WTC11 (cell line): Measurements from ENCODE around the gene CFAP77. TPM values are rescaled to one million over a fixed set of nuclear protein-coding genes. Genes with fewer than 3 reads are reported as not detected.

Experiments
- ATAC-seq: fragments of 200-7000 bp; cut with Tn5 transposase; 2 replicates; pipeline ENCODE4 v1.10.0; 2021; ENCODE audit warnings: mild to moderate bottlenecking, moderate library complexity
- CTCF ChIA-PET: fragments of 300-600 bp; sonication (Branson Sonifier 250); formaldehyde crosslinking; loops from one replicate; lab custom pipeline; 2021; ENCODE audit warnings: antibody characterized with exemption; lab: Charles Lee
- POLR2A ChIA-PET: fragments of 350-600 bp; sonication (Branson Sonifier 250); formaldehyde crosslinking; loops from one replicate; lab custom pipeline; 2021; ENCODE audit warnings: antibody characterized with exemption; lab: Charles Lee
- DNase-seq: peaks from one replicate; pipeline ENCODE4 v3.0.0; 2021; ENCODE audit warnings: low spot score
- H3K27ac Mint-ChIP-seq: 2 replicates; pipeline ENCODE4 v1.8.0; 2021; ENCODE audit warnings: mixed read lengths
- H3K27me3 Mint-ChIP-seq: 2 replicates; pipeline ENCODE4 v1.8.0; 2021; ENCODE audit warnings: low read depth, mild to moderate bottlenecking, moderate library complexity, mixed read lengths
- H3K36me3 Mint-ChIP-seq: 2 replicates; pipeline ENCODE4 v1.8.0; 2021; ENCODE audit warnings: mixed read lengths
- H3K4me1 Mint-ChIP-seq: 2 replicates; pipeline ENCODE4 v1.8.0; 2022; ENCODE audit warnings: mixed read lengths
- H3K4me3 Mint-ChIP-seq: 2 replicates; pipeline ENCODE4 v1.8.0; 2021; ENCODE audit warnings: mild to moderate bottlenecking, moderate library complexity, mixed read lengths
- H3K9me3 Mint-ChIP-seq: 2 replicates; pipeline ENCODE4 v1.8.0; 2021; ENCODE audit warnings: mixed read lengths
- CBFB ChIP-seq: sonication (generic); formaldehyde crosslinking; IDR thresholded peaks from 2 replicates; pipeline ENCODE4 v1.8.1; 2022; ENCODE audit warnings: mild to moderate bottlenecking, low read depth, missing genetic modification reagents
- CREB1 ChIP-seq: sonication (generic); formaldehyde crosslinking; IDR thresholded peaks from 2 replicates; pipeline ENCODE4 v1.8.0; 2023; ENCODE audit warnings: mild to moderate bottlenecking, missing genetic modification reagents
- ETV6 ChIP-seq: sonication (generic); formaldehyde crosslinking; IDR thresholded peaks from 2 replicates; pipeline ENCODE4 v1.8.1; 2022; ENCODE audit warnings: mild to moderate bottlenecking, missing genetic modification reagents
- FOXP1 ChIP-seq: sonication (generic); formaldehyde crosslinking; IDR thresholded peaks from 2 replicates; pipeline ENCODE4 v1.8.0; 2022; ENCODE audit warnings: missing genetic modification reagents, mild to moderate bottlenecking, moderate library complexity, borderline replicate concordance
- GRHL2 ChIP-seq: fragments of 250-450 bp; sonication (Bioruptor Pico); IDR thresholded peaks from 2 replicates; pipeline ENCODE4 v1.8.0; 2022; ENCODE audit warnings: mild to moderate bottlenecking, moderate library complexity; ENCODE audit not compliant: insufficient replicate concordance, severe bottlenecking
- GTF2I ChIP-seq: fragments of 250-450 bp; sonication (Bioruptor Pico); conservative IDR thresholded peaks from 2 replicates; pipeline ENCODE4 v1.4.0; 2021; ENCODE audit warnings: mild to moderate bottlenecking
- HMGA2 ChIP-seq: fragments of 250-450 bp; sonication (Bioruptor Pico); IDR thresholded peaks from 2 replicates; pipeline ENCODE4 v1.4.0; 2021; ENCODE audit warnings: mild to moderate bottlenecking, moderate library complexity
- NFYB ChIP-seq: sonication (generic); formaldehyde crosslinking; conservative IDR thresholded peaks from 2 replicates; pipeline ENCODE4 v1.8.0; 2022; ENCODE audit warnings: low read depth, missing genetic modification reagents
- PRRX2 ChIP-seq: fragments of 250-450 bp; sonication (Bioruptor Pico); IDR thresholded peaks from 2 replicates; pipeline ENCODE4 v1.8.0; 2021; ENCODE audit warnings: mild to moderate bottlenecking
- RELA ChIP-seq: sonication (generic); formaldehyde crosslinking; IDR thresholded peaks from 2 replicates; pipeline ENCODE4 v1.8.1; 2022; ENCODE audit warnings: missing genetic modification reagents, mild to moderate bottlenecking, borderline replicate concordance
- SMAD3 ChIP-seq: sonication (generic); formaldehyde crosslinking; IDR thresholded peaks from 2 replicates; pipeline ENCODE4 v1.8.0; 2022; ENCODE audit warnings: missing genetic modification reagents, mild to moderate bottlenecking, borderline replicate concordance
- SP1 ChIP-seq: sonication (generic); formaldehyde crosslinking; conservative IDR thresholded peaks from 2 replicates; pipeline ENCODE4 v1.8.1; 2022; ENCODE audit warnings: missing genetic modification reagents
- TCF7 ChIP-seq: sonication (generic); formaldehyde crosslinking; IDR thresholded peaks from 2 replicates; pipeline ENCODE4 v1.8.0; 2022; ENCODE audit warnings: mild to moderate bottlenecking, low read depth, missing genetic modification reagents, moderate library complexity
- ZNF219 ChIP-seq: sonication (generic); formaldehyde crosslinking; IDR thresholded peaks from 2 replicates; pipeline ENCODE4 v1.8.0; 2023; ENCODE audit warnings: missing genetic modification reagents, mild to moderate bottlenecking, borderline replicate concordance
- ZNF396 ChIP-seq: fragments of 250-450 bp; sonication (Bioruptor Pico); IDR thresholded peaks from 2 replicates; pipeline ENCODE4 v1.8.0; 2021; ENCODE audit warnings: mild to moderate bottlenecking, moderate library complexity, borderline replicate concordance
- total RNA-seq: library from RNA; stranded (reverse); gene quantifications from 3 replicates; pipeline ENCODE4 v1.2.3, GENCODE V29; 2021
- TF ChIP-seq, protein P1 (sequence below): fragments of 250-450 bp; sonication (Bioruptor Pico); conservative IDR thresholded peaks from 2 replicates; pipeline ENCODE4 v1.9.0; 2021; ENCODE audit warnings: mild to moderate bottlenecking
- TF ChIP-seq, protein P2 (sequence below): sonication (generic); formaldehyde crosslinking; IDR thresholded peaks from 2 replicates; pipeline ENCODE4 v1.8.1; 2022; ENCODE audit warnings: low read depth, missing genetic modification reagents, borderline replicate concordance
- TF ChIP-seq, protein P3 (sequence below): fragments of 250-450 bp; sonication (Bioruptor Pico); IDR thresholded peaks from 2 replicates; pipeline ENCODE4 v1.9.0; 2021; ENCODE audit warnings: moderate library complexity, mild to moderate bottlenecking, inconsistent platforms, borderline replicate concordance
- TF ChIP-seq, protein P4 (sequence below): sonication (generic); formaldehyde crosslinking; conservative IDR thresholded peaks from 2 replicates; pipeline ENCODE4 v1.8.1; 2022; ENCODE audit warnings: mild to moderate bottlenecking, missing genetic modification reagents
- TF ChIP-seq, protein P5 (sequence below): sonication (generic); formaldehyde crosslinking; IDR thresholded peaks from 2 replicates; pipeline ENCODE4 v1.8.1; 2023; ENCODE audit warnings: mild to moderate bottlenecking, missing genetic modification reagents, moderate library complexity
- TF ChIP-seq, protein P6 (sequence below): sonication (generic); formaldehyde crosslinking; IDR thresholded peaks from 2 replicates; pipeline ENCODE4 v1.8.1; 2023; ENCODE audit warnings: mild to moderate bottlenecking, moderate library complexity, missing genetic modification reagents

CFAP77 gene
- total RNA-seq, 1 experiment from 2014 or later = 1.2 TPM

DNA sequence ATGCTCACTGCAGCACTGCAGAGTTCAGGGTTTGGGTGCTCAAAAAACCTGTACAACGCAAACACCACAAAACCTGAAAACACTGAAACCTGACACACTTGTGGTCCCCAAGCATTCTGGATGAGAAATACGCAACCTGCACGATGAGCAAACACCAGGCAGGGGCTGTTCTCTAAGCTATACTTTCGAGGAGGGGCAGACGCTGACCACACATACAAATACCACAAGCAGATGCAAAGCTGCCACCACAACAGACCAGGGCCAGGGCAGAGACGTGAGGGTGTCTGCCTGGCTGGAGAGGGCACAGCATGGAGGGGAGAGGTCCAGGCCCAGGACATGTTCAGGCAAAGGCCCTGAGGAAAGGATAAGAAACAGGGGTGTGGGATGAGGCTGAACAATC is 195.4 kb downstream of the CFAP77 start:
- no peaks in the 10 kb centered on the region for H3K9me3 Mint-ChIP-seq
- peak overlapping the region; percentile 84 for H3K27ac Mint-ChIP-seq
- CTCF ChIA-PET = no interaction called here
- peaks cover 3% of the 10 kb centered on the region; the same call in 1 of the 2 replicates for H3K4me1 Mint-ChIP-seq
- no peak for TF ChIP-seq ZNF219
- TF ChIP-seq FOXP1 = no peak
- no peak for TF ChIP-seq PRRX2 (CRISPR knock-in tag)
- TF ChIP-seq, protein P1, sequence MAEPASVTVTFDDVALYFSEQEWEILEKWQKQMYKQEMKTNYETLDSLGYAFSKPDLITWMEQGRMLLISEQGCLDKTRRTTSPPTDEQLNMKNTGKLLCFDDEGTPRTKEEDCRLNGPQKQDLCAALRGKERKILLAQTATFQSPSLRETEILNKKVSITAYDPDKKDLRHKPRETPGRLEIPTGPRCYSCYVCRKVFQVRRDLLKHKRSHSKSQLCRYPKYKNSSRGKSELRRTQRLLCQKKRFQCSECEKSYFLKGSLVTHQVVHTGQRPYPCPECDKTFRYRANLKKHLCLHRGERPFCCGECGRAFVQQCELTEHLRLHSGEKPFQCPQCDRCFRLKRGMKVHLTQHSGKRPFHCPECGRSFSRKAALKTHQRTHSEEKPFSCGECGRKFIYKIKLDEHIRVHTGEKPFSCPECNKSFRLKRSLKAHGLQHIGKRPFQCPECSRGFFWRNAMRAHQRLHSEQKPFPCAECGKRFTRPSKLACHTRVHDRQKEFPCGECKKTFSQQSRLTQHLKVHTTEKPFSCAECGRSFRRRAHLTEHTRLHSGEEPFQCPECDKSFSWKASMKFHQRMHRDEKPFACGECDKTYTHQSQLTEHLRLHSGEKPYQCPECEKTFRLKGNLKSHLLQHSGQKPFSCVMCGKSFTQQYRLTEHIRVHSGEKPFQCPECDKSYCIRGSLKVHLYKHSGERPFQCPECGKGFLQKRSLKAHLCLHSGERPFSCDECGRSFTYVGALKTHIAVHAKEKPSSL (CRISPR knock-in tag) = no peak
- no peak for TF ChIP-seq GRHL2 (CRISPR knock-in tag)
- TF ChIP-seq, protein P2, sequence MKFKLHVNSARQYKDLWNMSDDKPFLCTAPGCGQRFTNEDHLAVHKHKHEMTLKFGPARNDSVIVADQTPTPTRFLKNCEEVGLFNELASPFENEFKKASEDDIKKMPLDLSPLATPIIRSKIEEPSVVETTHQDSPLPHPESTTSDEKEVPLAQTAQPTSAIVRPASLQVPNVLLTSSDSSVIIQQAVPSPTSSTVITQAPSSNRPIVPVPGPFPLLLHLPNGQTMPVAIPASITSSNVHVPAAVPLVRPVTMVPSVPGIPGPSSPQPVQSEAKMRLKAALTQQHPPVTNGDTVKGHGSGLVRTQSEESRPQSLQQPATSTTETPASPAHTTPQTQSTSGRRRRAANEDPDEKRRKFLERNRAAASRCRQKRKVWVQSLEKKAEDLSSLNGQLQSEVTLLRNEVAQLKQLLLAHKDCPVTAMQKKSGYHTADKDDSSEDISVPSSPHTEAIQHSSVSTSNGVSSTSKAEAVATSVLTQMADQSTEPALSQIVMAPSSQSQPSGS (CRISPR knock-in tag) = no peak
- TF ChIP-seq ZNF396 = no peak
- TF ChIP-seq SP1 (CRISPR knock-in tag) = no peak
- TF ChIP-seq RELA (CRISPR knock-in tag) = no peak
- TF ChIP-seq, protein P3, sequence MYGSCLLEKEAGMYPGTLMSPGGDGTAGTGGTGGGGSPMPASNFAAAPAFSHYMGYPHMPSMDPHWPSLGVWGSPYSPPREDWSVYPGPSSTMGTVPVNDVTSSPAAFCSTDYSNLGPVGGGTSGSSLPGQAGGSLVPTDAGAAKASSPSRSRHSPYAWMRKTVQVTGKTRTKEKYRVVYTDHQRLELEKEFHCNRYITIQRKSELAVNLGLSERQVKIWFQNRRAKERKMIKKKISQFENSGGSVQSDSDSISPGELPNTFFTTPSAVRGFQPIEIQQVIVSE = no peak
- no peak for TF ChIP-seq CREB1 (CRISPR knock-in tag)
- TF ChIP-seq, protein P4, sequence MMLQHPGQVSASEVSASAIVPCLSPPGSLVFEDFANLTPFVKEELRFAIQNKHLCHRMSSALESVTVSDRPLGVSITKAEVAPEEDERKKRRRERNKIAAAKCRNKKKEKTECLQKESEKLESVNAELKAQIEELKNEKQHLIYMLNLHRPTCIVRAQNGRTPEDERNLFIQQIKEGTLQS (CRISPR knock-in tag) = no peak
- TF ChIP-seq SMAD3 = no peak
- TF ChIP-seq TCF7 = no peak
- ATAC-seq = no peak
- POLR2A ChIA-PET = no interaction called here
- H3K27me3 Mint-ChIP-seq = no peaks in the 10 kb centered on the region
- no peak overlapping the region for H3K4me3 Mint-ChIP-seq
- no peak for DNase-seq
- peaks cover 44% of the 10 kb centered on the region for H3K36me3 Mint-ChIP-seq

DNA sequence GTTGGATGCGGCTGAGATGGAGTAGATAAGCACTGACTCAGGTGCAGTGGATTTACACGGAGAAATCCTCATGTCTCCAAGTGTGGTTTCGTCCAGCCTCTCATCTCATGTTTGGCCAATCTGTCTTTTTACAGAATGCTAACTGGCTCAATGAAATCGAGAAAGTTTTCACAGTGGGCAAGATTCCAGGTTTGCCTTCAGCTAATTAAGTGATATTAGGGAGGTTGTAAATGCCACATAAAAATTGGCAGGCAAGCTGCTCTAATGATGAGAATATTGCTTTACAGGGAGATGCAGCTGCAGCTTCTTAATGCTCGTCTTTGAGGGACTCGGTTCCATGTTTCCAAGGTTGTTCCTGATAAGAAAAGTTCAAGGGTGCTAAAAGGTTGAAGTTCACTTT is 196.1 kb downstream of the CFAP77 start:
- ChIA-PET CTCF (no interaction called here), POLR2A (no interaction called here)

More for the DNA sequence above, 196.1 kb downstream of the CFAP77 start:
- H3K4me1 Mint-ChIP-seq = peaks cover 8% of the 10 kb centered on the region
- no peak for ATAC-seq
- no peak overlapping the region for H3K4me3 Mint-ChIP-seq
- H3K36me3 Mint-ChIP-seq = peaks cover 45% of the 10 kb centered on the region
- TF ChIP-seq, protein P2 (CRISPR knock-in tag) = no peak
- TF ChIP-seq NFYB (no peak), TCF7 (no peak), RELA (CRISPR knock-in tag) (no peak), ETV6 (CRISPR knock-in tag) (no peak), HMGA2 (CRISPR knock-in tag) (no peak), GTF2I (CRISPR knock-in tag) (no peak), CBFB (CRISPR knock-in tag) (no peak)
- TF ChIP-seq, protein P5, sequence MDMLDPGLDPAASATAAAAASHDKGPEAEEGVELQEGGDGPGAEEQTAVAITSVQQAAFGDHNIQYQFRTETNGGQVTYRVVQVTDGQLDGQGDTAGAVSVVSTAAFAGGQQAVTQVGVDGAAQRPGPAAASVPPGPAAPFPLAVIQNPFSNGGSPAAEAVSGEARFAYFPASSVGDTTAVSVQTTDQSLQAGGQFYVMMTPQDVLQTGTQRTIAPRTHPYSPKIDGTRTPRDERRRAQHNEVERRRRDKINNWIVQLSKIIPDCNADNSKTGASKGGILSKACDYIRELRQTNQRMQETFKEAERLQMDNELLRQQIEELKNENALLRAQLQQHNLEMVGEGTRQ (CRISPR knock-in tag) = no peak
- TF ChIP-seq, protein P6, sequence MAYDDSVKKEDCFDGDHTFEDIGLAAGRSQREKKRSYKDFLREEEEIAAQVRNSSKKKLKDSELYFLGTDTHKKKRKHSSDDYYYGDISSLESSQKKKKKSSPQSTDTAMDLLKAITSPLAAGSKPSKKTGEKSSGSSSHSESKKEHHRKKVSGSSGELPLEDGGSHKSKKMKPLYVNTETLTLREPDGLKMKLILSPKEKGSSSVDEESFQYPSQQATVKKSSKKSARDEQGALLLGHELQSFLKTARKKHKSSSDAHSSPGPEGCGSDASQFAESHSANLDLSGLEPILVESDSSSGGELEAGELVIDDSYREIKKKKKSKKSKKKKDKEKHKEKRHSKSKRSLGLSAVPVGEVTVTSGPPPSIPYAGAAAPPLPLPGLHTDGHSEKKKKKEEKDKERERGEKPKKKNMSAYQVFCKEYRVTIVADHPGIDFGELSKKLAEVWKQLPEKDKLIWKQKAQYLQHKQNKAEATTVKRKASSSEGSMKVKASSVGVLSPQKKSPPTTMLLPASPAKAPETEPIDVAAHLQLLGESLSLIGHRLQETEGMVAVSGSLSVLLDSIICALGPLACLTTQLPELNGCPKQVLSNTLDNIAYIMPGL (CRISPR knock-in tag) = no peak
- H3K27ac Mint-ChIP-seq = peak overlapping the region; percentile 84; the same call in 1 of the 2 replicates
- DNase-seq = no peak
- H3K9me3 Mint-ChIP-seq = no peaks in the 10 kb centered on the region
- H3K27me3 Mint-ChIP-seq = no peaks in the 10 kb centered on the region
